Memory B cell (primary cell): ENCODE data around the gene TAB3.

Experiments used
- ATAC-seq: fragments of 150-1000 bp; cut with Tn5 transposase; 2 replicates; pipeline ENCODE4 v1.10.0; 2021; ENCODE audit warnings: low read depth, mild to moderate bottlenecking, moderate library complexity
- DNase-seq, 2 donors: peaks; one replicate each; pipeline ENCODE4 v3.0.0; 2022; ENCODE audit warnings: low spot score in 2 of 2
- H3K27ac Mint-ChIP-seq: one replicate; pipeline ENCODE4 v1.8.0; 2022; ENCODE audit warnings: mild to moderate bottlenecking, moderate library complexity, mixed read lengths
- H3K27me3 Mint-ChIP-seq: one replicate; pipeline ENCODE4 v1.8.0; 2022; ENCODE audit warnings: mixed read lengths
- H3K36me3 Mint-ChIP-seq: one replicate; pipeline ENCODE4 v1.8.0; 2022; ENCODE audit warnings: mild to moderate bottlenecking, mixed read lengths
- H3K4me1 Mint-ChIP-seq: one replicate; pipeline ENCODE4 v1.8.0; 2022; ENCODE audit warnings: mixed read lengths
- H3K4me3 Mint-ChIP-seq: one replicate; pipeline ENCODE4 v1.8.0; 2022; ENCODE audit warnings: mild to moderate bottlenecking, moderate library complexity, mixed read lengths
- H3K9me3 Mint-ChIP-seq: one replicate; pipeline ENCODE4 v1.8.0; 2022; ENCODE audit warnings: mixed read lengths

TAB3 gene

GRCh38 chrX:30904186-30904585, 15.1 kb upstream of the TAB3 start:
- Mint-ChIP-seq H3K36me3 (no peaks in the 10 kb centered on the region), H3K27ac (no peak overlapping the region), H3K4me3 (no peak overlapping the region), H3K9me3 (no peaks in the 10 kb centered on the region), H3K4me1 (no peaks in the 10 kb centered on the region), H3K27me3 (peaks cover 4% of the 10 kb centered on the region)
- ATAC-seq (no peak), DNase-seq (no peak)

DNA sequence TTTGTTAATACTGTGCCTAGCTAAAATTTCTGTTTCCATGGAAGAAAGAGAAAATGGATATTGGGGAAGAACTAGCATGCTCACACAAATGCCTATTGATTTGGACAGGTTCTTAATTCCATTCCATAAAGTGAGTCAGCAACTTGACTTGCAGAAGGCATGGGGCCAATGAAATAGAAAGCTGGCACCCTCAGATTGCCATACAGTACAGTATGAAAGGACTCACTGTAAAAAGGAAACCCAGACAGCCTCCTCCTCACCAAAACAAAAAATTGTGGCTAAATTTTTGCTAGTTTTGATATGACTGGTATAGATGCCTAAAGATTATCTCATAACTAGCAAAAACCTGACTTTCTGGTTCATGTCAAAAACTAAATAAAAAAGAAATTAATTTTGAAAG, 11.2 kb upstream of the TAB3 start:
- Mint-ChIP-seq H3K27me3 (peaks cover 5% of the 10 kb centered on the region), H3K4me3 (no peak overlapping the region), H3K4me1 (no peaks in the 10 kb centered on the region), H3K36me3 (no peaks in the 10 kb centered on the region), H3K27ac (no peak overlapping the region), H3K9me3 (no peaks in the 10 kb centered on the region)
- DNase-seq (no peak), ATAC-seq (no peak)

- Mint-ChIP-seq H3K27me3 (peaks cover 5% of the 10 kb centered on the region), H3K4me3 (no peak overlapping the region), H3K27ac (no peak overlapping the region), H3K9me3 (no peaks in the 10 kb centered on the region), H3K36me3 (no peaks in the 10 kb centered on the region), H3K4me1 (no peaks in the 10 kb centered on the region)
- DNase-seq (no peak), ATAC-seq (no peak)
These were observed 9.8 kb upstream of the TAB3 start for GRCh38 chrX:30898886-30899285.

DNA sequence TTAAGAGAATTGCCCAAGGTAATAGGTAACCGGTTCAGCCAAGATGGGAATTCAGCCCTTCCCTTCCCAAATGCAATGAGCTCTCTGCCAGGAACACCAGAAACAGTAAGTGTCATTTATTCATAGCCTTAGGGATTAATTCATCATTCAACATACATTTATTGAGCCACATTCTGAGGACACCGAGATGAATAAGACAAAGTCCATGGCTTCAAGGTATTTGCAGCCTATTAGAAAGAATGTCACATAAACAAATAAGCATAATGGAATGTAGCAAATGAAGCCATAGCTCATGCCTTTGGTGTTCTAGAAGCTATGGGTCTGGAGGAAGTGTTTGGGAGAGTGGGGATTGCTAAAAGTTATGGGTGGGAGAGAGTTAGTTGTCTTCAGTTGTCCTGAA, 6.3 kb upstream of the TAB3 start:
- DNase-seq (no peak), ATAC-seq (no peak)
- H3K36me3 Mint-ChIP-seq = no peaks in the 10 kb centered on the region
- no peaks in the 10 kb centered on the region for H3K4me1 Mint-ChIP-seq
- H3K27me3 Mint-ChIP-seq = peaks cover 5% of the 10 kb centered on the region
- no peak overlapping the region for H3K27ac Mint-ChIP-seq
- H3K9me3 Mint-ChIP-seq = no peaks in the 10 kb centered on the region
- no peak overlapping the region for H3K4me3 Mint-ChIP-seq

- Mint-ChIP-seq H3K9me3 (no peaks in the 10 kb centered on the region), H3K36me3 (no peaks in the 10 kb centered on the region), H3K27ac (no peak overlapping the region), H3K27me3 (no peaks in the 10 kb centered on the region), H3K4me1 (peaks cover 4% of the 10 kb centered on the region), H3K4me3 (no peak overlapping the region)
- DNase-seq (no peak), ATAC-seq (no peak)
These were observed 4.2 kb upstream of the TAB3 start for GRCh38 chrX:30893206-30893605.

DNA sequence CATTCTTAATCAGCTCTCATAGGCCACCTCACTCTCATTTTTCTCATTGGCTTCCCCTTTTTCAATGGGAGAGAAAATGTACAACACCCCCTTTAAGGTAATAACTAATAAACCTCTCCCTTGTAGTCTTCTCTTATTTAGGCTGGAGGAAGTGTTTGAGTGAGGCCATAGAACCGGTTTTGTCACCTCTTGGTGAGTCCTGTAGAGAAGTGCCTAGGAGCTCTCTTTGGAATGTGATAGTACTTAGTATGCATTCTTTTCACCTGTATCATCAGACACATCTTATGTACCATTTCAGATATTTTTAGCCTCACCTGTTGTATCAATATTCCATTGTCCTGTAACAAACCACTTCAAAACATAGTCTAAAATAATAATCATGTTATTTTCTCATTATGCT, 3.5 kb upstream of the TAB3 start:
- H3K9me3 Mint-ChIP-seq = no peaks in the 10 kb centered on the region
- peaks cover 4% of the 10 kb centered on the region for H3K4me1 Mint-ChIP-seq
- H3K4me3 Mint-ChIP-seq = no peak overlapping the region
- no peak overlapping the region for H3K27ac Mint-ChIP-seq
- H3K36me3 Mint-ChIP-seq = no peaks in the 10 kb centered on the region
- DNase-seq (no peak), ATAC-seq (no peak)
- H3K27me3 Mint-ChIP-seq = no peaks in the 10 kb centered on the region

- H3K36me3 Mint-ChIP-seq = peaks cover 2% of the 10 kb centered on the region
- DNase-seq (peak; percentile 1 to 25), ATAC-seq (peak; percentile 14)
- no peaks in the 10 kb centered on the region for H3K27me3 Mint-ChIP-seq
- peak overlapping the region; percentile 91 for H3K27ac Mint-ChIP-seq
- peaks cover 13% of the 10 kb centered on the region for H3K4me1 Mint-ChIP-seq
- peak overlapping the region; percentile 84 for H3K4me3 Mint-ChIP-seq
- no peaks in the 10 kb centered on the region for H3K9me3 Mint-ChIP-seq
These were observed 418 bp downstream of the TAB3 start for GRCh38 chrX:30888526-30889146.

DNA sequence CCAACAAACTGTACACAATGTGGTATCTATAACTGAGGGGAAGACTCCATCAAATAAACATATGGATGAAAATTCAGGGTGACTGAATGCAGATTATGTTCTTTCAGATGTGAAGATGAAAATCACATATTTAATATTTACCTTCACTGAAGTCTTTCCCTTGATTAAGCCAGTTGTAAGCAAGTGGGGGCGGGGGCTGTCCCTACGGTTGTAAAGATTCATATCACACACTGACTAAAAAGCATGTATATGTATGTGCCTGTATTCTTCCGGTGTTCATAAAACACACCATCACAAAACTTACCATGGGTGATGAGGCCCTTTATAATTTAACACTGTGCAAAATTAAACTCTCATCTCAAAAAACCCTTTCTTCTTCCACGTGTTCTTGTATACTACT, 1.3 kb downstream of the TAB3 start:
- H3K9me3 Mint-ChIP-seq = no peaks in the 10 kb centered on the region
- H3K36me3 Mint-ChIP-seq = peaks cover 2% of the 10 kb centered on the region
- no peak for DNase-seq
- H3K4me1 Mint-ChIP-seq = peaks cover 17% of the 10 kb centered on the region
- no peaks in the 10 kb centered on the region for H3K27me3 Mint-ChIP-seq
- peak overlapping the region; percentile 91 for H3K27ac Mint-ChIP-seq
- peak overlapping the region; percentile 84 for H3K4me3 Mint-ChIP-seq
- ATAC-seq = no peak

GRCh38 chrX:30887288-30887687, 1.8 kb downstream of the TAB3 start:
- Mint-ChIP-seq H3K27ac (no peak overlapping the region), H3K36me3 (peaks cover 2% of the 10 kb centered on the region), H3K9me3 (no peaks in the 10 kb centered on the region), H3K4me1 (peaks cover 17% of the 10 kb centered on the region), H3K27me3 (no peaks in the 10 kb centered on the region), H3K4me3 (peak overlapping the region; percentile 14)
- DNase-seq (no peak), ATAC-seq (no peak)

- Mint-ChIP-seq H3K27me3 (no peaks in the 10 kb centered on the region), H3K36me3 (peaks cover 2% of the 10 kb centered on the region), H3K4me1 (peaks cover 17% of the 10 kb centered on the region), H3K27ac (peak overlapping the region; percentile 50), H3K4me3 (no peak overlapping the region), H3K9me3 (no peaks in the 10 kb centered on the region)
- no peak for ATAC-seq
- no peak for DNase-seq
These were observed 3.9 kb downstream of the TAB3 start for GRCh38 chrX:30885136-30885535.

DNA sequence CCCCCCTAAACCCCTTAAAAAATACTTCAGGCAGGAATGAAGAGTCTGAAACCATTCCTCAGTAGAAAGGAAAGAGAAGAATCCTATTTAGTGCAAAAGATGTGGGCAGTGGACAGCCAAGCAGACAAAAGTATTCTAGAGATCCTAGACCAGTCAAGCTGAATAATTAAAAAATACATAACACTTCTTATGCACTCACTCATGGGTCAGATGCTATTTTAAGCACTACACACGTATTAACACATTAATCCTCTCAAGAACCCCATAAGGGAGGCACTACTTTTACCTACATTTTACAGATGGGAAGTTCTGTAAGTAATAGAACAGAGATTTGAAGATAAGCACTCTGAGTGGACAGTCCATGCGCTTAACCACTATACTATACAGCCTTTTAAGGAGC, 5.9 kb downstream of the TAB3 start:
- DNase-seq (no peak), ATAC-seq (no peak)
- H3K27me3 Mint-ChIP-seq = no peaks in the 10 kb centered on the region
- no peak overlapping the region for H3K27ac Mint-ChIP-seq
- H3K9me3 Mint-ChIP-seq = no peaks in the 10 kb centered on the region
- H3K36me3 Mint-ChIP-seq = peaks cover 2% of the 10 kb centered on the region
- H3K4me1 Mint-ChIP-seq = peaks cover 14% of the 10 kb centered on the region
- no peak overlapping the region for H3K4me3 Mint-ChIP-seq

GRCh38 chrX:30881797-30882196, 7.3 kb downstream of the TAB3 start:
- no peak for ATAC-seq
- H3K27me3 Mint-ChIP-seq = no peaks in the 10 kb centered on the region
- H3K36me3 Mint-ChIP-seq = peaks cover 2% of the 10 kb centered on the region
- no peak overlapping the region for H3K27ac Mint-ChIP-seq
- no peak for DNase-seq
- H3K9me3 Mint-ChIP-seq = no peaks in the 10 kb centered on the region
- no peak overlapping the region for H3K4me3 Mint-ChIP-seq
- peaks cover 15% of the 10 kb centered on the region for H3K4me1 Mint-ChIP-seq

GRCh38 chrX:30881390-30881789, 7.7 kb downstream of the TAB3 start:
- Mint-ChIP-seq H3K9me3 (no peaks in the 10 kb centered on the region), H3K4me1 (peaks cover 16% of the 10 kb centered on the region), H3K27ac (no peak overlapping the region), H3K4me3 (no peak overlapping the region), H3K27me3 (no peaks in the 10 kb centered on the region), H3K36me3 (peaks cover 2% of the 10 kb centered on the region)
- ATAC-seq (no peak), DNase-seq (no peak)

DNA sequence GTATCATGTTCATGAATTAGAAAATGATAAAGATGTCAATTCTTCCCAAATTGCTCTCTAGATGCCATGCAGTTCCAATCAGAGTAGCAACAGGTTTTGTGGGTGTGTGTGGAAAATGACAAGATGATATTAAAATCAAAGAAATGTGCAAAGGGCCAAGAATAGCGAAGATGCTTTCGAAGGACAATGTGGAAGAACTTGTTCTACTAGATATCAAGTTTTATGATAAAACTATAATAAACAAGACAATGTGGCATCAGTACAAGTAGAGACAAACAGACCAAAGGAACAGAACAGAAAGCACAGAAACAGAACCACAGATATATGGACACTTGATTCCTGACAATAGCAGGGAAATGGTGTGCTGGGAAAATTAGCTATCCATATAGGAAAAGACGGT, 9.0 kb downstream of the TAB3 start:
- no peaks in the 10 kb centered on the region for H3K27me3 Mint-ChIP-seq
- H3K9me3 Mint-ChIP-seq = no peaks in the 10 kb centered on the region
- no peak overlapping the region for H3K27ac Mint-ChIP-seq
- no peaks in the 10 kb centered on the region for H3K36me3 Mint-ChIP-seq
- DNase-seq = no peak
- ATAC-seq = no peak
- peaks cover 8% of the 10 kb centered on the region for H3K4me1 Mint-ChIP-seq
- no peak overlapping the region for H3K4me3 Mint-ChIP-seq

- DNase-seq (no peak), ATAC-seq (no peak)
- H3K9me3 Mint-ChIP-seq = no peaks in the 10 kb centered on the region
- no peak overlapping the region for H3K27ac Mint-ChIP-seq
- no peak overlapping the region for H3K4me3 Mint-ChIP-seq
- H3K36me3 Mint-ChIP-seq = no peaks in the 10 kb centered on the region
- H3K27me3 Mint-ChIP-seq = no peaks in the 10 kb centered on the region
- peaks cover 9% of the 10 kb centered on the region for H3K4me1 Mint-ChIP-seq
These were observed 12.7 kb downstream of the TAB3 start for GRCh38 chrX:30876367-30876766.
